RWPE1 (cell line): ENCODE results near the gene CEACAM19.
"Not testable (repeated sequence)": the region's sequence is repeated elsewhere in the genome, so short reads cannot be mapped to it uniquely, and the experiment has no call there.

Source experiments
- CTCF ChIA-PET: fragments of 350-600 bp; sonication (Branson Sonifier 250); formaldehyde crosslinking; extraction: SDS; loops from one replicate; lab custom pipeline; 2021; lab: Yijun Ruan, JAX
- POLR2A ChIA-PET: fragments of 400-600 bp; formaldehyde crosslinking; extraction: SDS; loops from one replicate; lab custom pipeline; 2020; ENCODE audit warnings: antibody characterized with exemption; ENCODE audit not compliant: low non-redundant PET; lab: Yijun Ruan, JAX
- DNase-seq: peaks from one replicate; pipeline ENCODE4 v3.0.0; 2012; ENCODE audit warnings: low spot score
- H3K27ac ChIP-seq: fragments of 450-650 bp; 2 replicates; pipeline ENCODE4 v1.5.1; 2017
- CTCF ChIP-seq: fragments of 450-650 bp; conservative IDR thresholded peaks from 2 replicates; pipeline ENCODE4 v1.5.1; 2017; ENCODE audit warnings: low read depth, mild to moderate bottlenecking

The CEACAM19 gene

GRCh38 chr19:44710483-44710882 is 39.2 kb downstream of the CEACAM19 start:
- H3K27ac ChIP-seq = no peak overlapping the region; the same call in 1 of the 2 replicates
- ChIA-PET CTCF (no interaction called here), POLR2A (no interaction called here)
- no peak for TF ChIP-seq CTCF
- no peak for DNase-seq

DNA sequence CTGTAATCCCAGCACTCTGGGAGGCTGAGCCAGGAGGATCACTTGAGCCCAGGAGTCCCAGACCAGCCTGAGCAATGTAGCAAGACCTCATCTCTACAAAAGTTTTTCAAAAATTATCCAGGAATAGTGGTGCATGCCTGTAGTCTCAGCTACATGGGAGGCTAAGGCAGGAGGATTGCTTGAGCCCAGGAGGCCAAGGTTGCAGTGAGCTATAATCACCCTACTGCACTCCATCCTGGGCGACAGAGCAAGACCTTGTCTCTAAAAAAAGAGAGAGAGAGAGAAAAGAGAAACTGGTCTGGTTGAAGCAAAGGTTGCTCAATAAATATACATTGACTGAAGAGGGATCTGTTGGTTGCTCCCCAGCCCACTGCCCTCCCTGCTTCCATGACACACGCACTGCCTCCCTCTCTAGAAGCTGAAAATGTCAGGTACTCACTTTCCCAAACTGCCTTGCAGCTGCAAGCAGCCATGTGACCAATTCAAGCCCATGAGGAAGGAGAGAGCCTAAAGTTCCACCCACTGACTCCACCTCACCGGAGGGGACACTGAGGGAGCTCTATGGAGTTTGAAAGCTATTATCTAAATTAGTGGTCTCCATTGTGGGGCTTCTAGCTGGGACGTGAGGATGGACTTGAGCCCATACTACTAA is 41.7 kb downstream of the CEACAM19 start:
- ChIA-PET CTCF (interaction anchor here (0.6 to 1.1 kb wide), 2 partner anchors 11 to 190 kb away, joined by 3 to 4 read pairs; no protein-coding TSS in a partner anchor), POLR2A (no interaction called here)
- H3K27ac ChIP-seq = no peak overlapping the region
- DNase-seq = no peak
- TF ChIP-seq CTCF = no peak

GRCh38 chr19:44714597-44715169 is 43.4 kb downstream of the CEACAM19 start:
- POLR2A ChIA-PET = no interaction called here
- CTCF ChIA-PET = interaction anchor here (0.6 to 2.0 kb wide), 4 partner anchors 10 to 144 kb away, joined by 3 to 7 read pairs (median 4); no protein-coding TSS in a partner anchor
- no peak for TF ChIP-seq CTCF
- DNase-seq = no peak
- H3K27ac ChIP-seq = no peak overlapping the region

DNA sequence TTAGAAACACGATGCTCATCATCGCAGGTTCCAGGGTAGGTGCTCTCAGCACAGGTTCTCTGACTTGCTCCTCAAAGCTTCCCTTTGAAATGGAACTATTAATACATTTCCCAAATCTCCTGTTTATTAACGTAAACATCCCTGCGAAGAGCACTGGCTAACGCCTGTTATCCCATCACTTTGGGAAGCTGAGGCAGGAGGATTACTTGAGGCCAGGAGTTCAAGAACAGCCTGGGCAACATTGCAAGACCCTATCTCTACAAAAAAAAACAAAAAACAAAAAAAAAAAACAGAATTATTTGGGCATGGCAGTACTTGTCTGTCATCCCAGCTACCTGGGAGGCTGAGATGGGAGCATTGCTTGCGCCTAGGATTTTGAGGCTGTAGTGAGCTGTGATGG is 46.3 kb downstream of the CEACAM19 start:
- CTCF ChIA-PET = interaction anchor here (1.0 kb wide), 1 partner anchor 127 kb away, joined by 6 read pairs; no protein-coding TSS in a partner anchor
- H3K27ac ChIP-seq = no peak overlapping the region
- POLR2A ChIA-PET = no interaction called here
- no peak for TF ChIP-seq CTCF
- DNase-seq = no peak

DNA sequence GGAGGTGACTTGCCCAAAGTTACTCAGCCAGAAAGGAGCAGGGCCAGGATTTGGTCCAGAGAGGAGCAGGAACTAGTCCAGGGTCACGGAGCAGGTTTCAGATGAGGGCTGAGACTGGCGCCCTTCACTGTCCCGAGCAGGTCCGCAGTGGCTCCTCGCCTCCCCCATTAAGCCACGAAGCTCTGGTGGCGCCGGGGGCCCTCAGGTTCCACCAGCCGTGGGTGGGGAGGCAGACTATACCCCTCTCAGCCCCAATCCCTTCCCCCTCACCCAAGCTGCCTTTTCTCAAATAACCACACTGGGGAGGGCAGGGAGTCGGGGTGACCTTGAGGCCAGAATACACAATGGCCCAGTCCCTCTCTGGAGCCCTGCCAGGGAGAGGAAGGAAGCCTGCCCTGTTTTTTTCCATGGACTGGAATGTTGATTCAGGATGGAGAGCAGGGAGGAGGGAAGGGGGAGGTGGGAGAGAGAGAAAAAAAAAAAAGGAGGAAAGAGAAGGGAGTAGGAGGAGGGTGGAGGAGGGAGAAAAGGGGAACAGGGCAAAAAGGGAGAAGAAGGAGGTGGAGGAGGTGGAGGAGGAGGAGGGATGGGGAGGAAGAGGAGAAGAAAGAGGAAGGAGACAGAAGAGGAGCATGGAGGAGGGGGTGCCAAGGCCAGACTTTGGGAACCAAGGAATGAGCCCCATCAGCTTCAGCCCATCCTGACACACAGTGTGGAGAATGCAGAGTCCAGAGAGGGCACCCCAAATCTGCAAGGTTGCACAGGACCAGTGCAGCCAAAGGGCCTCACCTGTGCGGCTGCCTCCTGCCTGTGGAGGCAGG is 47.4 kb downstream of the CEACAM19 start:
- POLR2A ChIA-PET = no interaction called here
- no peak for TF ChIP-seq CTCF
- DNase-seq = no peak
- CTCF ChIA-PET = no interaction called here
- peak overlapping the region; percentile 56 for H3K27ac ChIP-seq

DNA sequence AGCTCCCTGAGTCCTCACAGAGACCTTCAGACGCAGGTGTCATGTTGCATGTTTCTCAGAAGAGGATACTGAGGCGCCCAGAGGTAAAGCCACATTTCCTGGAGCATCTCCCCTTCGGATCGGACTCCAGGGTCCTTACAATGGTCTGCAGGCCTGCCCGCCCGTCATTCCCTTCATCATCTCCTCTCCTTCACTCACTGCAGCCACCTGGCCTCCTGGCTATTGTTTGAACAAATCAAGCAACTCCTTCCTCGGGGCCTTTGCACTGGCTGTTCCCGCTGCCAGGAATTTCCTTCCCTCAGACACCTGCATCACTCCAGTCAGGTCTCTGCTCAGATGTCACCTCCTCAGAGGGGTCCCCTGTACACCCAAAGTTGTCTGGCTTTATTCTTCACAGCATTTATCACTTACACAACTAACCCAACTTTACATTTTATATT is 48.0 kb downstream of the CEACAM19 start:
- ChIA-PET CTCF (no interaction called here), POLR2A (no interaction called here)
- H3K27ac ChIP-seq = peak overlapping the region; percentile 56
- DNase-seq = no peak
- no peak for TF ChIP-seq CTCF

DNA sequence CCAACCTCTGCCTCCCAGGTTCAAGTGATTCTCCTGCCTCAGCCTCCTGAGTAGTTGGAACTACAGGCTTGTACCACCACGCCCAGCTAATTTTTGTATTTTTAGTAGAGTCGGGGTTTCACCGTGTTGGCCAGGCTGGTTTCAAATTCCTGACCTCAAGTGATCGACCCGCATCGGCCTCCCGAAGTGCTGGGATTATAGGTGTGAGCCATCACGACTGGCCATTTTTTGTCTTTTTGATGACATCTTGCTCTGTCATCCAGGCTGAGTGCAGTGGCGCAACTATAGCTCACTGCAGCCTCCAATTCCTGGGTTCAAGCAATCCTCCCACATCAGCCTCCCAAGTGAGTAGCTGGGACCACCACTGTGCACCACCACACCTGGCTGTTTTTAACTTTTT is 49.1 kb downstream of the CEACAM19 start:
- DNase-seq, H3K27ac ChIP-seq, POLR2A ChIA-PET: not testable (repeated sequence)
- CTCF ChIA-PET = interaction anchor here (5.4 kb wide), 1 partner anchor 49 kb away, joined by 106 read pairs; no protein-coding TSS in a partner anchor
